ENCODE data around the gene RPL18.

- no peak for TF ChIP-seq CTCF (IDR thresholded peaks at IDR 0.05)
- TF ChIP-seq ZFX (IDR thresholded peaks at IDR 0.05; ENCODE audit: borderline replicate concordance): no peak
Measured at GRCh38 chr19:48596237-48596636, 22.7 kb downstream of the RPL18 start.

Data from 22Rv1 (cell line).